HG03342 (cell line): Measurements from ENCODE around the gene IGF2BP3.
A peak's percentile ranks its signal among the peaks of the same experiment; 100 is the strongest.
"Not testable (repeated sequence)": the region's sequence is repeated elsewhere in the genome, so short reads cannot be mapped to it uniquely, and the experiment has no call there.

ENCODE experiments used
- ATAC-seq: cut with Tn5 transposase; IDR thresholded peaks from one replicate; pipeline ENCODE4 v1.9.1; 2021; ENCODE audit warnings: mild to moderate bottlenecking, moderate library complexity; ENCODE audit not compliant: unreplicated experiment

Gene IGF2BP3

GRCh38 chr7:23426876-23427275 is 43.4 kb downstream of the IGF2BP3 start:
- no peak for ATAC-seq

GRCh38 chr7:23422909-23423308 is 47.4 kb downstream of the IGF2BP3 start:
- no peak for ATAC-seq

GRCh38 chr7:23422384-23422783 is 47.9 kb downstream of the IGF2BP3 start:
- no peak for ATAC-seq

GRCh38 chr7:23419845-23420244 is 50.4 kb downstream of the IGF2BP3 start:
- ATAC-seq, result no peak

GRCh38 chr7:23419160-23419559 is 51.1 kb downstream of the IGF2BP3 start:
- ATAC-seq, result no peak

GRCh38 chr7:23418046-23418445 is 52.2 kb downstream of the IGF2BP3 start:
- no peak for ATAC-seq

- no peak for ATAC-seq
Measured at GRCh38 chr7:23415198-23415597, 55.1 kb downstream of the IGF2BP3 start.

GRCh38 chr7:23410446-23411183 is 59.7 kb downstream of the IGF2BP3 start:
- peak; percentile 77 for ATAC-seq

- ATAC-seq, result not testable (repeated sequence)
Measured at GRCh38 chr7:23406564-23406963, 63.7 kb downstream of the IGF2BP3 start.

- ATAC-seq, result no peak
Measured at GRCh38 chr7:23405240-23405618, 65.1 kb downstream of the IGF2BP3 start.

- no peak for ATAC-seq
Measured at GRCh38 chr7:23404546-23405239, 65.6 kb downstream of the IGF2BP3 start.

GRCh38 chr7:23403970-23404369 is 66.3 kb downstream of the IGF2BP3 start:
- ATAC-seq, result no peak

GRCh38 chr7:23398090-23398489 is 72.2 kb downstream of the IGF2BP3 start:
- not testable (repeated sequence) for ATAC-seq

GRCh38 chr7:23397241-23397640 is 73.0 kb downstream of the IGF2BP3 start:
- ATAC-seq, result no peak

- no peak for ATAC-seq
Measured at GRCh38 chr7:23396222-23397015, 73.9 kb downstream of the IGF2BP3 start.

GRCh38 chr7:23394488-23395171 is 75.7 kb downstream of the IGF2BP3 start:
- no peak for ATAC-seq

- no peak for ATAC-seq
Measured at GRCh38 chr7:23393636-23394035, 76.7 kb downstream of the IGF2BP3 start.

GRCh38 chr7:23389701-23390100 is 80.6 kb downstream of the IGF2BP3 start:
- no peak for ATAC-seq

GRCh38 chr7:23387583-23387982 is 82.7 kb downstream of the IGF2BP3 start:
- ATAC-seq, result no peak

GRCh38 chr7:23385140-23385539 is 85.2 kb downstream of the IGF2BP3 start:
- ATAC-seq, result peak; percentile 53

GRCh38 chr7:23383225-23383624 is 87.1 kb downstream of the IGF2BP3 start:
- ATAC-seq, result no peak
